ENCODE data around the gene DDX42. TPM values are rescaled to one million over a fixed set of nuclear protein-coding genes. Genes with fewer than 3 reads are reported as not detected.
A peak's percentile ranks its signal among the peaks of the same experiment; 100 is the strongest.

DDX42 gene
- total and polyA plus RNA-seq, 9 of the 15 experiments (the other 6 are each of a cell fraction or from before 2014, with no cell fraction given) = 16.5 to 149 (median 87.6) TPM

DNA sequence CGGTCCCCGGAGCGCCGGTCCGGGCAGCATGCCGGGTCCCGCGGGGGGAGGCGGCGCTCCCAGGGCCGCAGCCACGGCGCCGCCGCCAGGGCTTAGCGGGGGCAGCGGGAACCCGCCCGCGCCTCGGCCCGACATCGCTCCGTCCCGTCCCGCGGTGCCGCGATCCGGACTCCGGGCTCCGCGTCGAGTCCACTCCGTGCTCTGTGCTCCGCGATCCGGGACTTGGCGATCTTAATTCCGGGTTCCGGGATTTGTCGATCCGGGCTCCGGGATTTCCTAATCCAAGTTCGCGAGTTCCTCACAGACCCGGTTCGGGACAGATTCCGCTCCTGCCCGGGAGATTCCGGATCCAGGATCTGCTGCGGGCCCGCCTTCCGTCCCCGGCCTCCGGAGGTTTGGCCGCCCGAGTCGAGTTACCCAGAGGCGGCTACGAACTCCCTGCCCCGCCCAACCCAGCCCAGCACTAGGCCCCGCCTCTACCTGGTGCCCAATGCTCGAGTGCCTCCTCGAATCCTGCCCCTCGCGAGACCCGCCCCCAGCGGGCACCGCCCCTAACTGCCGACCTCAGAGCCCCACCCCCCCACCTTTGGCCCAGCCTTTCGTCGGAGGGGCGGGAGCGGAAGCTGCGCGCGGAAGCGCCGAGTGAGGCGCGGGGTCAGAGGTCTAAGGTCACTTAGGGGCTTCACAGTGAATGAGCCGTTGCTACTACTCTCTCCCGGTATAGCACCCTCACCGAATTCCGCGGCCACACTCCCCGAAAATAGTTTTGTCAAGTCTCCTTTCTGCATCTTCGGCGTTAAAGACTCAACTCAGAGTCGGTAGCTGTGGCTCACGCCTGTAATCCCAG lies 68.8 kb downstream of the DDX42 start, which contains the start of gene SMARCD2 (continued):
- TF ChIP-seq ZNF584 (CRISPR knock-in tag; IDR thresholded peaks at IDR 0.05; ENCODE audit: low read depth) (peak; percentile 70; the same call in 1 of the 2 replicates), KLF1 (tag; IDR thresholded peaks at IDR 0.05) (peak; percentile 32; the same call in 1 of the 2 replicates), ZNF764 (CRISPR knock-in tag; IDR thresholded peaks at IDR 0.05; ENCODE audit: low read depth) (peak; percentile 85), CBX8 (IDR thresholded peaks at IDR 0.05; ENCODE audit: borderline replicate concordance, extremely low read depth, low read depth, low read length, poor library complexity, severe bottlenecking) (no peak), POLR2AphosphoS5 (IDR thresholded peaks at IDR 0.05; ENCODE audit: control insufficient read depth, insufficient read depth, low read depth, low read length) (no peak), NUFIP1 (IDR thresholded peaks at IDR 0.05; ENCODE audit: partially characterized antibody) (peak; percentile 100), CBX1 (IDR thresholded peaks at IDR 0.05; ENCODE audit: low read depth) (no peak; the same call in 1 of the 2 replicates), FOXA1 (IDR thresholded peaks at IDR 0.05; ENCODE audit: borderline replicate concordance) (no peak), ETV6 (IDR thresholded peaks at IDR 0.05; ENCODE audit: borderline replicate concordance in 1 of 2, low read depth in 2 of 2, low read length in 1 of 2) (peak in 1 of 2 experiments; percentile 53; a peak in 1 of 4 replicates), ETV6 (CRISPR knock-in tag; IDR thresholded peaks at IDR 0.05; ENCODE audit: borderline replicate concordance) (peak; percentile 73; the same call in 1 of the 2 replicates), LCOR (CRISPR knock-in tag; IDR thresholded peaks at IDR 0.05) (peak; percentile 99), TRIM24 (IDR thresholded peaks at IDR 0.05) (peak; percentile 30 to 58; a peak in 2 of 4 replicates), ADNP (tag; IDR thresholded peaks at IDR 0.05) (no peak)
- TF ChIP-seq, protein P1, sequence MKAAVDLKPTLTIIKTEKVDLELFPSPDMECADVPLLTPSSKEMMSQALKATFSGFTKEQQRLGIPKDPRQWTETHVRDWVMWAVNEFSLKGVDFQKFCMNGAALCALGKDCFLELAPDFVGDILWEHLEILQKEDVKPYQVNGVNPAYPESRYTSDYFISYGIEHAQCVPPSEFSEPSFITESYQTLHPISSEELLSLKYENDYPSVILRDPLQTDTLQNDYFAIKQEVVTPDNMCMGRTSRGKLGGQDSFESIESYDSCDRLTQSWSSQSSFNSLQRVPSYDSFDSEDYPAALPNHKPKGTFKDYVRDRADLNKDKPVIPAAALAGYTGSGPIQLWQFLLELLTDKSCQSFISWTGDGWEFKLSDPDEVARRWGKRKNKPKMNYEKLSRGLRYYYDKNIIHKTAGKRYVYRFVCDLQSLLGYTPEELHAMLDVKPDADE (conservative IDR thresholded peaks at IDR 0.05; ENCODE audit: control insufficient read depth, low read depth, low read length) = peak; percentile 79; the same call in 1 of the 2 replicates
- TF ChIP-seq, protein P2, sequence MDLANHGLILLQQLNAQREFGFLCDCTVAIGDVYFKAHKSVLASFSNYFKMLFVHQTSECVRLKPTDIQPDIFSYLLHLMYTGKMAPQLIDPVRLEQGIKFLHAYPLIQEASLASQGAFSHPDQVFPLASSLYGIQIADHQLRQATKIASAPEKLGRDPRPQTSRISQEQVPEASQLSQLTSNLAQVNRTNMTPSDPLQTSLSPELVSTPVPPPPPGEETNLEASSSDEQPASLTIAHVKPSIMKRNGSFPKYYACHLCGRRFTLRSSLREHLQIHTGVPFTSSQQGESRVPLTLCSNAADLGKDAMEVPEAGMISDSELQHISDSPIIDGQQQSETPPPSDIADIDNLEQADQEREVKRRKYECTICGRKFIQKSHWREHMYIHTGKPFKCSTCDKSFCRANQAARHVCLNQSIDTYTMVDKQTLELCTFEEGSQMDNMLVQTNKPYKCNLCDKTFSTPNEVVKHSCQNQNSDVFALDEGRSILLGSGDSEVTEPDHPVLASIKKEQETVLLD (IDR thresholded peaks at IDR 0.05) = peak; percentile 56; the same call in 1 of the 2 replicates
- TF ChIP-seq, protein P3, sequence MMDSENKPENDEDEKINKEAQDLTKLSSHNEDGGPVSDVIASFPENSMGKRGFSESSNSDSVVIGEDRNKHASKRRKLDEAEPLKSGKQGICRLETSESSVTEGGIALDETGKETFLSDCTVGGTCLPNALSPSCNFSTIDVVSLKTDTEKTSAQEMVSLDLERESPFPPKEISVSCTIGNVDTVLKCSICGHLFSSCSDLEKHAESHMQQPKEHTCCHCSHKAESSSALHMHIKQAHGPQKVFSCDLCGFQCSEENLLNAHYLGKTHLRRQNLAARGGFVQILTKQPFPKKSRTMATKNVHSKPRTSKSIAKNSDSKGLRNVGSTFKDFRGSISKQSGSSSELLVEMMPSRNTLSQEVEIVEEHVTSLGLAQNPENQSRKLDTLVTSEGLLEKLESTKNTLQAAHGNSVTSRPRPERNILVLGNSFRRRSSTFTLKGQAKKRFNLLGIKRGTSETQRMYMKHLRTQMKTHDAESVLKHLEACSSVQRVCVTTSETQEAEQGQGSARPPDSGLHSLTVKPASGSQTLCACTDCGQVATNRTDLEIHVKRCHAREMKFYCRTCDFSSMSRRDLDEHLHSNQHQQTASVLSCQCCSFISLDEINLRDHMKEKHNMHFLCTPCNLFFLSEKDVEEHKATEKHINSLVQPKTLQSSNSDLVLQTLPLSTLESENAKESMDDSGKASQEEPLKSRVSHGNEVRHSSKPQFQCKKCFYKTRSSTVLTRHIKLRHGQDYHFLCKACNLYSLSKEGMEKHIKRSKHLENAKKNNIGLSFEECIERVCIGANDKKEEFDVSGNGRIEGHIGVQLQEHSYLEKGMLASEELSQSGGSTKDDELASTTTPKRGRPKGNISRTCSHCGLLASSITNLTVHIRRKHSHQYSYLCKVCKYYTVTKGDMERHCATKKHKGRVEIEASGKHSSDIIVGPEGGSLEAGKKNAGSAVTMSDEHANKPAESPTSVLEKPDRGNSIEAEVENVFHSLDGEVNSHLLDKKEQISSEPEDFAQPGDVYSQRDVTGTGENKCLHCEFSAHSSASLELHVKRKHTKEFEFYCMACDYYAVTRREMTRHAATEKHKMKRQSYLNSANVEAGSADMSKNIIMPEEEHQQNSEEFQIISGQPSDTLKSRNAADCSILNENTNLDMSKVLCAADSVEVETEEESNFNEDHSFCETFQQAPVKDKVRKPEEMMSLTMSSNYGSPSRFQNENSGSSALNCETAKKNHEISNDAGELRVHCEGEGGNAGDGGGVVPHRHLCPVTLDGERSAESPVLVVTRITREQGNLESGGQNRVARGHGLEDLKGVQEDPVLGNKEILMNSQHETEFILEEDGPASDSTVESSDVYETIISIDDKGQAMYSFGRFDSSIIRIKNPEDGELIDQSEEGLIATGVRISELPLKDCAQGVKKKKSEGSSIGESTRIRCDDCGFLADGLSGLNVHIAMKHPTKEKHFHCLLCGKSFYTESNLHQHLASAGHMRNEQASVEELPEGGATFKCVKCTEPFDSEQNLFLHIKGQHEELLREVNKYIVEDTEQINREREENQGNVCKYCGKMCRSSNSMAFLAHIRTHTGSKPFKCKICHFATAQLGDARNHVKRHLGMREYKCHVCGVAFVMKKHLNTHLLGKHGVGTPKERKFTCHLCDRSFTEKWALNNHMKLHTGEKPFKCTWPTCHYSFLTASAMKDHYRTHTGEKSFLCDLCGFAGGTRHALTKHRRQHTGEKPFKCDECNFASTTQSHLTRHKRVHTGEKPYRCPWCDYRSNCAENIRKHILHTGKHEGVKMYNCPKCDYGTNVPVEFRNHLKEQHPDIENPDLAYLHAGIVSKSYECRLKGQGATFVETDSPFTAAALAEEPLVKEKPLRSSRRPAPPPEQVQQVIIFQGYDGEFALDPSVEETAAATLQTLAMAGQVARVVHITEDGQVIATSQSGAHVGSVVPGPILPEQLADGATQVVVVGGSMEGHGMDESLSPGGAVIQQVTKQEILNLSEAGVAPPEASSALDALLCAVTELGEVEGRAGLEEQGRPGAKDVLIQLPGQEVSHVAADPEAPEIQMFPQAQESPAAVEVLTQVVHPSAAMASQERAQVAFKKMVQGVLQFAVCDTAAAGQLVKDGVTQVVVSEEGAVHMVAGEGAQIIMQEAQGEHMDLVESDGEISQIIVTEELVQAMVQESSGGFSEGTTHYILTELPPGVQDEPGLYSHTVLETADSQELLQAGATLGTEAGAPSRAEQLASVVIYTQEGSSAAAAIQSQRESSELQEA (IDR thresholded peaks at IDR 0.05; ENCODE audit: low read depth) = no peak
